ENCODE measurements around the gene OLFM1.

Gene OLFM1

DNA sequence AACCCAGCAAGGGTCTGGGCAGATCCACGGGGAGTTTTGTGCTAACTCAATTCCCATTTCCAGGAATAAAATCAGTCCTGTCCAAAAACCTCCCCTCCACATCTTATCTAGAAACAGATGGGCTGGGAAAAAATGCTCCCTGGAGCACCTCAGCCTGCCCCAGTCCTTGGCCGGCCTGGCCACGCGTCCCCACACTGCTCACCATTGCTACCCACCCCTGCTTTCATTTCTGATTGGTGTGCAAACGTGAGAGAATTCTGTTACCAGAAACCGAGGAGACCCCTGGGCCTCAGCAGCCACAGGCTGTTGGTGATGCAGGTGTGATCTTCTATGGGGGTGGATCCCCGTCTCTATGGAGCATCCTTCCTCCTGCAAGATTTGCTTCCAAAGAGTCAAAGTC is 38.0 kb upstream of the OLFM1 start:
- no peak overlapping the region for H3K4me3 ChIP-seq (ENCODE audit: low read depth, low read length)
- no peak for DNase-seq (ENCODE audit: low read depth)
- TF ChIP-seq, protein P1, sequence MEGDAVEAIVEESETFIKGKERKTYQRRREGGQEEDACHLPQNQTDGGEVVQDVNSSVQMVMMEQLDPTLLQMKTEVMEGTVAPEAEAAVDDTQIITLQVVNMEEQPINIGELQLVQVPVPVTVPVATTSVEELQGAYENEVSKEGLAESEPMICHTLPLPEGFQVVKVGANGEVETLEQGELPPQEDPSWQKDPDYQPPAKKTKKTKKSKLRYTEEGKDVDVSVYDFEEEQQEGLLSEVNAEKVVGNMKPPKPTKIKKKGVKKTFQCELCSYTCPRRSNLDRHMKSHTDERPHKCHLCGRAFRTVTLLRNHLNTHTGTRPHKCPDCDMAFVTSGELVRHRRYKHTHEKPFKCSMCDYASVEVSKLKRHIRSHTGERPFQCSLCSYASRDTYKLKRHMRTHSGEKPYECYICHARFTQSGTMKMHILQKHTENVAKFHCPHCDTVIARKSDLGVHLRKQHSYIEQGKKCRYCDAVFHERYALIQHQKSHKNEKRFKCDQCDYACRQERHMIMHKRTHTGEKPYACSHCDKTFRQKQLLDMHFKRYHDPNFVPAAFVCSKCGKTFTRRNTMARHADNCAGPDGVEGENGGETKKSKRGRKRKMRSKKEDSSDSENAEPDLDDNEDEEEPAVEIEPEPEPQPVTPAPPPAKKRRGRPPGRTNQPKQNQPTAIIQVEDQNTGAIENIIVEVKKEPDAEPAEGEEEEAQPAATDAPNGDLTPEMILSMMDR (IDR thresholded peaks at IDR 0.05; ENCODE audit: low read depth, low read length, missing control alignments) = no peak

DNA sequence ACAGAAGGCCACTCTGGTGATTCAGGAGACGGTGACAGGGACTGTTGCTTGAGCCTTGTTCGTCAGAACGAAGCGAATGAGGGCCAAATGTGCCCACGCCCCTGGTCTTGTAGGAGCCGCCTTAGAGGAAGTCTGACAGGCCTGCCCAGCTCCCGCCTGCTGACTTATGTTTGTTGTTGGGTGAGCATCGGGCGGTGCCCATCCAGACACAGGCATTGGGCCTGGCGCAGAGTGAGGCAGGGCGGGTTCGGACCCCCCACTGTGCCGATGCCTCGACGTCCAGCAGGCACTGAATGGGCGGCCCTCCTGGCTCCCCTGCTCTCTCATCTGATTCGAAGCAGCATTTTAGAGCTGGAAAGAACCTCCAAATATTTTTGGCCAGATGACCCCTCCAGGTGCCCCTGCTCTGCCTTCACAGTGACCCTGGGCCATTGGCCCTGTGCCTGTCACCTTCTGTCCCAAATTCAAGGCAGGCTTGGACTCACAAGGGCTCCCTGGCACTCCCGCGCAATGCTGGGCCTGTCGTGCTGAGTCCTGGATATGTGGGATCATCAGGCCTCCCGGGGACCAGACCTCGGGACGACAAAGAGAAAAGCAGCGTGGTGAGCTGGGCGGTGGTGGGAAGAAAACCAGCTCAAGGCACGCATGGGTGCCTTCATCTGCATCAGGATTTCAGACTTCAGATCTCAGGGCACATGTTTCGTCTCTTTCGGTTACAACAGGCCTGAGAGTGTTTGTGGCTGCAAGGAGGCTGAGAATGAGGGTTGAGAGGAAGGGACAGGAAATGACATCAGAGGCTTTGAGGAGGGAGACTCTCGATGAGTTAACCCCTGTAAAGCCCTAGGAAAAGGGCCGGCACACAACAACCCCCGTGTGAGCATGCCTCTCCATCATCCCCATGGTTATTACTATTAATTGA is 37.1 kb upstream of the OLFM1 start:
- no peak for DNase-seq (ENCODE audit: low read depth)
- H3K4me3 ChIP-seq (ENCODE audit: low read depth, low read length) = no peak overlapping the region
- TF ChIP-seq, protein P1 (IDR thresholded peaks at IDR 0.05; ENCODE audit: low read depth, low read length, missing control alignments) = no peak

DNA sequence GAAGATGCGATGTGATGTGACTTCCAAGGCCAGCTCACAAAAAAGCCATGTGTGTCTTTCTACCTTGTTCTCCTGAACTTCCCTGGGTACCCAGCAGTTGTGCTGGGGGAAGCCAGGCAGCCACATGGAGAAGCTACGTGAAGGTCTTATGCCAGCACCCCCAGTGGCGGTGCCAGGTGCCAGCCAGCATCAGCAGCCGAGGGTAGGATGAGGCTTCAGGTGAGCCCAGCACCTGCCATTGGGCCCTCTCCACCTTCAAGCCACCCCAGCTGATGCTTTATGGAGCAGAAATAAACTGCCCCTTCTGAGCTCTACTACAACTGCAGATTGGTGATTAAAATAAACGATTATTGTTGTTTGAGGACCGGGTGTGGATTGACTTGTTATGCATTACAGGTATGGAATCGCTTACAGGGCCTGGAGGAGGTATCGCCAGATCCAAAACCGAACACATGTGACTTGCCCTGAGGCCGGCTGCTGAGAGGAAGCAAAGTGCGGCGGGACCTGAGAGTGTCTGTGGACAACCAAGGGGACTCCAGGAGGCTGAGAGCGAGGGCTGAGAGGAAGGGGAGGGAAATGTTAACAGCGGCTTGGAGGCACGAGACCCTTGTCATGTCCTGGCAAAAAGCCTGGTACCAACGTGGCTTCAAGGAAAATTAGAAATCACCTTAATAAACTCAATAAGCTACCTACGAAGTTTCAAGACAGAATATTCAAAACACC is 36.0 kb upstream of the OLFM1 start:
- no peak overlapping the region for H3K4me3 ChIP-seq (ENCODE audit: low read depth, low read length)
- TF ChIP-seq, protein P1 (IDR thresholded peaks at IDR 0.05; ENCODE audit: low read depth, low read length, missing control alignments) = no peak
- no peak for DNase-seq (ENCODE audit: low read depth)

DNA sequence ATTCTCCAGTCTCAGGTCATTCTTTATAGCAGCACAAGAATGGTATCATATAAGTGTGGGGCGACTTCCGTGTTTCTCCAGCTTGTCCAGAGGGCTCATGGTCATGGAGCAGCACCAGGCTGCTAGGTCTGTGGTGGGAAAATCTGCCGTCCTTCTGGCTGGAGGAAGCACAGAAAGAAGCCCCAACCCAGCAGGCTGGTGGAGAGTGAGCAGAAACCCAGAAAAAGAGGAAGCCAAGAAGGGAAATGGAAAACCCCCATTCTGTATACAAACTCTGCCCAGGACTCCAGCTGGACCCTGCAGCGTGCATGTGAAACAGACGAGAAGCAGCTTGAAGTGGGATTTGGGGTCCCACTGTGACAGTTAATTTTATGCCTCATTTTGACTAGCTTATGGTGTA is 34.3 kb upstream of the OLFM1 start:
- no peak for DNase-seq (ENCODE audit: low read depth)
- H3K4me3 ChIP-seq (ENCODE audit: low read depth, low read length) = no peak overlapping the region
- TF ChIP-seq, protein P1 (IDR thresholded peaks at IDR 0.05; ENCODE audit: low read depth, low read length, missing control alignments) = no peak

DNA sequence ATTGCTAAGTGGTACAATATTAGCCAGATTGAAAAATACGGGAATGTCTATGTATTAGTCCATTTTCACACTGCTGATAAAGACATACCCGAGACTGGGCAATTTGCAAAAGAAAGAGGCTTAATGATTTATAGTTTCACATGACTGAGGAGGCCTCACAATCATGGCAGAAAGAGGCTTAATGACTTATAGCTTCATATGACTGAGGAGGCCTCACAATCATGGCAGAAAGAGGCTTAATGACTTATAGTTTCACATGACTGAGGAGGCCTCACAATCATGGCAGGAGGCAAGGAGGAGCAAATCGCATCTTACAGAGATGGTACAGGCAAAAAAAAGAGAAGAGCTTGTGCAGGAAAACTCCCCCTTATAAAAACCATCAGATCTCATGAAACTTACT is 32.3 kb upstream of the OLFM1 start:
- no peak overlapping the region for H3K4me3 ChIP-seq (ENCODE audit: low read depth, low read length)
- TF ChIP-seq, protein P1 (IDR thresholded peaks at IDR 0.05; ENCODE audit: low read depth, low read length, missing control alignments) = no peak
- DNase-seq (ENCODE audit: low read depth) = no peak

DNA sequence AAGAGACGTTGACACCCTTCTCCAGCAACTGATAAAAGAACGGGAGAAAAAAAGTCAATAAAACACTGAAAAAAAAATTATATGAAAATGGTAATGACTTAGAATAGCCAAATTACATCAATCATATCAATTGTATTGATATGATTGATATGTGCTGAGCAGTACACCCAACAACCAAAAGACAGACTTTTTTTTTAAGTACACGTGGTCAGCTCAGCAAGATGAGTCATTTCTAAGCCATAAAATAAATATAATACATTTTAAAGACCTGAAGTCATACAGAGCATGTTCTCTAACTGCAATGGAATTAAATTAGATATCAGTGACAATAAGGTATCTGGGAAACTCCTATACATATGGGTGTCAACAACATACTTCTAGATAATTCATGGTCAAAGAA is 30.9 kb upstream of the OLFM1 start:
- DNase-seq (ENCODE audit: low read depth) = no peak
- TF ChIP-seq, protein P1 (IDR thresholded peaks at IDR 0.05; ENCODE audit: low read depth, low read length, missing control alignments) = no peak
- no peak overlapping the region for H3K4me3 ChIP-seq (ENCODE audit: low read depth, low read length)
